Body of pancreas (tissue), 4 donors: ENCODE measurements around the gene EML6. TPM values are rescaled to one million over a fixed set of nuclear protein-coding genes. Genes with fewer than 3 reads are reported as not detected.

ENCODE experiments used
- ATAC-seq: fragments of 150-250 bp; one replicate; pipeline ENCODE4 v1.9.1; 2016
- DNase-seq, 4 donors: peaks; one replicate each; pipeline ENCODE4 v3.0.0-alpha.2; 2019
- H3K27ac ChIP-seq, 4 donors: fragments of 200-600 bp; sonication (generic); 1 replicate in 3 of 4; 2 replicates in 1 of 4; pipeline versions ENCODE4 v1.5.1 to v1.6.1; 2016 to 2019; ENCODE audit warnings: mild to moderate bottlenecking in 1 of 4, mixed read lengths in 1 of 4, moderate library complexity in 1 of 4
- H3K27me3 ChIP-seq, 2 donors: fragments of 200-600 bp; sonication (generic); one replicate each; pipeline ENCODE4 v1.6.0; 2016; ENCODE audit warnings: mild to moderate bottlenecking in 1 of 2
- H3K36me3 ChIP-seq, 2 donors: fragments of 200-600 bp; sonication (generic); replicated peaks in 1 of 2; 2 replicates each; pipeline ENCODE4 v1.5.1; 2016; ENCODE audit warnings: low read depth in 2 of 2; ENCODE audit not compliant: insufficient read depth in 1 of 2
- H3K4me1 ChIP-seq: fragments of 200-600 bp; sonication (generic); one replicate; pipeline ENCODE4 v1.6.0; 2016
- H3K4me3 ChIP-seq, 2 donors: fragments of 200-600 bp; sonication (generic); 1 replicate in 1 of 2; 2 replicates in 1 of 2; pipeline ENCODE4 v1.5.1; 2016 to 2019
- H3K9me3 ChIP-seq, 3 donors: fragments of 200-600 bp; sonication (generic); 1 replicate in 2 of 3; 2 replicates in 1 of 3; pipeline ENCODE4 v1.5.1; 2016
- POLR2A ChIP-seq, 3 donors: fragments of 450-650 bp; IDR thresholded peaks; one replicate each; pipeline ENCODE4 v1.6.1; 2016; ENCODE audit warnings: antibody characterized with exemption in 3 of 3, mild to moderate bottlenecking in 2 of 3
- WGBS, 2 donors: methylation state at CpG; one replicate each; pipeline ENCODE4 v1.1.5; 2017; 5-methylcytosine and 5-hydroxymethylcytosine counted together
- intact Hi-C: fragments of 100-400 bp; cut with DNase I; formaldehyde crosslinking; loops from one replicate; pipeline ENCODE4 v1.15.1; 2023
- total RNA-seq, 2 donors: library from RNA; depleted of rRNA; stranded (reverse); fragments of >200 nt; gene quantifications; one replicate each; pipeline ENCODE4 v1.1.0, GENCODE V29; 2016
- TF ChIP-seq, protein P1 (sequence below), 7 experiments: fragments of 450-650 bp in 4 of 7; fragments of 200-600 bp in 3 of 7; sonication (generic) in 3 of 7; IDR thresholded peaks; one replicate each; pipeline ENCODE4 v1.5.1; 2016 to 2019; ENCODE audit warnings: antibody characterized with exemption in 7 of 7

Gene EML6
- total RNA-seq, 2 donors from 2014 or later, result 2.3 to 2.6 TPM

DNA sequence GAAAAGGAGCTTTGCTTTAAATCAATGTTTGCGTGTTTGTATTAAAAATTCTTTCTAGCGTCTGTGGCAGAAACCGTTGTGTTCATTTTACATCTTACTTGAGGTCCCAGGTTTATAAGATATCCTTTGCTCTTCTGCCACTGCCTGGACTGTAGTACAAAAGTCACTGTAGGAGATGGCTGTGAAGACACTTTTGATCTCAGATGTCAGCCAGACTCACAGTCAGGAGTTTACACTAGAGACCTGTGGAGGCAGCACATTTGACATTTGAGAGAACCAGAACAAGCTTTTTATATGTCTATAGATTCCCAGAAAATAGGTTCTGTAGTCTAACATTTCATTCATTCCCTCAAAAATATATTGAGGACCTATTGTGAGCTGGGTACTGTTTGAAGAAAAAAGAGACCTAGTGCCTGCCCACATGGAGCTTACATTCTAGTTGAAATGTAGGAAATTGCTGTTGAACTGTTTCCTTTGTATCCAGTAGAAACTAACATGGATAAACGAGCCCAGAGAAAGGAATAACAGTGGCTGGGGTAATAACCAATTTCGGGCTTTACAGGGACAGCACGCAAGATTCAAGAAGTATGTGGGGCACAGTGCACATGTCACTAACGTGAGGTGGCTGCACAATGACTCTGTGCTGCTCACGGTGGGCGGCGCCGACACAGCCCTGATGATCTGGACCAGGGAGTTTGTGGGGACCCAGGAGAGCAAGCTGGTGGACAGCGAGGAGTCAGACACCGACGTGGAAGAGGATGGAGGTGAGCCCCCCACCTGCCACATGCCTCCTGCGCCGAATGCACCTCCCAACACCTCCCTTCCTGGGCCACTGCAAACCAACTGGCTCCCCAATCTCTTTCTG, 204.5 kb downstream of the EML6 start:
- Histone ChIP-seq H3K9me3 (no peaks in the 10 kb centered on the region), H3K36me3 (no peaks in the 10 kb centered on the region), H3K4me1 (no peaks in the 10 kb centered on the region), H3K27ac (no peak overlapping the region), H3K27me3 (no peaks in the 10 kb centered on the region), H3K4me3 (no peak overlapping the region)
- no peak for ATAC-seq
- no peak for DNase-seq
- intact Hi-C loops, result no loop called here
- WGBS, 2 donors, result 90 to 92% methylated on average over 16 of the region's 16 CpGs
- no peak for TF ChIP-seq POLR2A (IDR thresholded peaks at IDR 0.05)
- TF ChIP-seq, protein P1, sequence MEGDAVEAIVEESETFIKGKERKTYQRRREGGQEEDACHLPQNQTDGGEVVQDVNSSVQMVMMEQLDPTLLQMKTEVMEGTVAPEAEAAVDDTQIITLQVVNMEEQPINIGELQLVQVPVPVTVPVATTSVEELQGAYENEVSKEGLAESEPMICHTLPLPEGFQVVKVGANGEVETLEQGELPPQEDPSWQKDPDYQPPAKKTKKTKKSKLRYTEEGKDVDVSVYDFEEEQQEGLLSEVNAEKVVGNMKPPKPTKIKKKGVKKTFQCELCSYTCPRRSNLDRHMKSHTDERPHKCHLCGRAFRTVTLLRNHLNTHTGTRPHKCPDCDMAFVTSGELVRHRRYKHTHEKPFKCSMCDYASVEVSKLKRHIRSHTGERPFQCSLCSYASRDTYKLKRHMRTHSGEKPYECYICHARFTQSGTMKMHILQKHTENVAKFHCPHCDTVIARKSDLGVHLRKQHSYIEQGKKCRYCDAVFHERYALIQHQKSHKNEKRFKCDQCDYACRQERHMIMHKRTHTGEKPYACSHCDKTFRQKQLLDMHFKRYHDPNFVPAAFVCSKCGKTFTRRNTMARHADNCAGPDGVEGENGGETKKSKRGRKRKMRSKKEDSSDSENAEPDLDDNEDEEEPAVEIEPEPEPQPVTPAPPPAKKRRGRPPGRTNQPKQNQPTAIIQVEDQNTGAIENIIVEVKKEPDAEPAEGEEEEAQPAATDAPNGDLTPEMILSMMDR (IDR thresholded peaks at IDR 0.05), result no peak

DNA sequence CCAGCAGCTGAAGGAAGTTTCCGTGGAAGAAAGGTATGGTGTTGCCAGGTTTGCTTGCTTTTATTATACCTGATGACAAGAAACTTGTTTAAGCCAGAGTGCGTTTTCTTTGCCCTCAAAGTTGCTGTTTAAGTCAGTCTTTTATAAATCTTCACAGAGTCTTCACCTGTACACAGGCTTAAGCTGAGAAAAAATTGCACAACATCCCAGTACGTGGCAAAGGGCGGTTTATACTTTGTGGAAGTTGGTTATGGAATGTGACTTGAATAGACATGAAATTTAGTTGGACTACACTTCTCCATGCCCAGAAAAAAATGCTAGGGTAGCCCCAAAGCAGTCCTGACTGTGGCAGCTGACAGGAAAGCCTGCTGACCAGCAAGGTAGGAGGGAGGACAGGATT, 205.3 kb downstream of the EML6 start:
- intact Hi-C loops, result no loop called here
- H3K4me1 ChIP-seq, result no peaks in the 10 kb centered on the region

DNA sequence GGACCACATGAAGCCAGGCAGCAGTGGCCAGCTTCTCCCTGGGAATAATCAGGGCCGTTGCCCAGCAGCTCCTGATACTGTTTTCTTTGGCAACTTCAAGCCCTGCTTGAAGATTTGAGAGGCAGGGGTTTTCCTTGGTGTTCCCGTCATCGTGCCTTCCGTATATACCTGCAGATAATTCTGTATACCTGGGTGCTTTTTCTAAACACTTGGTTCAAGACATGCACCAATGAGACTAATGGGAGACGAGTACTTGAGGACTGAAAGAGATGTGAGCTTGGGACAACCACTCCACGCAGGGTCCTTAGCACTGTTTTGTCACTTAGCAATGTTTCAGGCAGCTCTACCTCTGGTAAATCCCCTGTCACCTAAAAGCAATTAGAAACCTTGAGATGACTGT, 208.0 kb downstream of the EML6 start:
- no peak for ATAC-seq
- no peak overlapping the region for H3K4me3 ChIP-seq
- 83 to 84% methylated on average over 6 of the region's 6 CpGs for WGBS, 2 donors
- DNase-seq, result no peak
- no peaks in the 10 kb centered on the region for H3K4me1 ChIP-seq
- TF ChIP-seq, protein P1 (IDR thresholded peaks at IDR 0.05), result no peak
- TF ChIP-seq POLR2A (IDR thresholded peaks at IDR 0.05), result no peak
- no peaks in the 10 kb centered on the region for H3K27me3 ChIP-seq
- no peaks in the 10 kb centered on the region for H3K36me3 ChIP-seq
- no peak overlapping the region for H3K27ac ChIP-seq
- H3K9me3 ChIP-seq, result no peaks in the 10 kb centered on the region
- intact Hi-C loops, result no loop called here

More for the DNA sequence above, 205.3 kb downstream of the EML6 start:
- Histone ChIP-seq H3K4me3 (no peak overlapping the region), H3K27me3 (no peaks in the 10 kb centered on the region), H3K27ac (no peak overlapping the region), H3K9me3 (no peaks in the 10 kb centered on the region), H3K36me3 (no peaks in the 10 kb centered on the region)
- 87 to 95% methylated on average over 4 of the region's 4 CpGs for WGBS, 2 donors
- ATAC-seq (no peak), DNase-seq (no peak)
- no peak for TF ChIP-seq POLR2A (IDR thresholded peaks at IDR 0.05)
- TF ChIP-seq, protein P1 (IDR thresholded peaks at IDR 0.05), result no peak

DNA sequence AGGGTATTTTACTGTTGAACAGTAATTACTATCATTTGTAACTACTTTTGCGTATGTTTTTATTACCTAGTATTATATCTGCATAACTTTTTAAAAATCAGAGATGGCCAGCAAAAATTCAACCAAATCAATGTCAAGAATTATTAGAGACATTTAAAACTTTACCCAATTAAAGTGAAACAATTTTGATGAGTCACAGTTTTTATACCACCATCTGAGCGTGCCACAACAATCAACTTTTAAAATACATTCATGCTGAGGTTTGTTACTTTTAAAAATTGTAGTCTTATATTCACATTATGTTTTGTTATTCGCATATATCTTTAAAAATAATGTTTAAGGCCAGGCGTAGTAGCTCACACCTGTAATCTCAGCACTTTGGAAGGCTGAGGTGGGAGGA, 211.9 kb downstream of the EML6 start:
- H3K27ac ChIP-seq, result no peak overlapping the region
- no peaks in the 10 kb centered on the region for H3K36me3 ChIP-seq
- ATAC-seq, result no peak
- WGBS, 2 donors, result 89 to 92% methylated on average over 4 of the region's 4 CpGs
- intact Hi-C loops, result no loop called here
- peaks cover 0 to 4% (median 0%) of the 10 kb centered on the region in 3 donors for H3K9me3 ChIP-seq
- no peaks in the 10 kb centered on the region for H3K27me3 ChIP-seq
- H3K4me3 ChIP-seq, result no peak overlapping the region
- DNase-seq, result no peak
- no peaks in the 10 kb centered on the region for H3K4me1 ChIP-seq
- TF ChIP-seq, protein P1 (IDR thresholded peaks at IDR 0.05), result no peak
- TF ChIP-seq POLR2A (IDR thresholded peaks at IDR 0.05), result no peak

DNA sequence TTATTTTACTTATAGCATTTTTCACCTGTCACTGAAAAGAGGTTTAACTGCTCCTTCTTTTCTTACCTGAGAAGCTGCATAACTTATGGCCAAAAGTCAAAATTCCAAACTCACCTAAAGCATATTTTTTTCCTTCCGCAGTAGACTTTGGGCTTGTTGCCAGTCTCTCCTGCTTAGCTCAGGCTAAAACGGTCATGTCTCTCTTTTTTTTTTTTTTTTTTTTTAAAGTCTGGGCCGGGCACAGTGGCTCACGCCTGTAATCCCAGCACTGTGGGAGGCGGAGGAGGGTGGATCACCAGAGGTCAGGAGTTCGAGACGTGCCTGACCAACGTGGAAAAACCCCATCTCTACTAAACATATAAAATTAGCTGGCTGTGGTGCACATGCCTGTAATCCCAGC, 213.3 kb downstream of the EML6 start:
- intact Hi-C loops, result no loop called here
- peaks cover 0 to 4% (median 0%) of the 10 kb centered on the region in 3 donors for H3K9me3 ChIP-seq
- WGBS, 2 donors, result 59 to 69% methylated on average over 8 of the region's 8 CpGs
- no peaks in the 10 kb centered on the region for H3K4me1 ChIP-seq
- no peaks in the 10 kb centered on the region for H3K27me3 ChIP-seq
- H3K36me3 ChIP-seq, result no peaks in the 10 kb centered on the region
- ATAC-seq (peak; percentile 40), DNase-seq (peak in 2 of 4 donors; percentile 22 to 23)
- peak overlapping the region in 2 of 4 donors; percentile 3 to 38 for H3K27ac ChIP-seq
- H3K4me3 ChIP-seq, result no peak overlapping the region
- TF ChIP-seq POLR2A (IDR thresholded peaks at IDR 0.05), result no peak
- TF ChIP-seq, protein P1 (IDR thresholded peaks at IDR 0.05), result no peak
